A549 treated with CpdA at 1 μM for 4 hours (cell line): ENCODE results near the gene KBTBD7. TPM values are rescaled to one million over a fixed set of nuclear protein-coding genes. Genes with fewer than 3 reads are reported as not detected.

Experiments
- total RNA-seq: library from RNA; stranded (reverse); fragments of 200-300 nt; extraction: Qiagen RNA extraction; gene quantifications from 5 replicates; pipeline ENCODE4 v1.2.3, GENCODE V29; 2022; ENCODE audit warnings: low read depth

KBTBD7 gene
- 2.2 to 2.8 TPM (median 2.5 TPM) in 5 replicates for total RNA-seq

DNA sequence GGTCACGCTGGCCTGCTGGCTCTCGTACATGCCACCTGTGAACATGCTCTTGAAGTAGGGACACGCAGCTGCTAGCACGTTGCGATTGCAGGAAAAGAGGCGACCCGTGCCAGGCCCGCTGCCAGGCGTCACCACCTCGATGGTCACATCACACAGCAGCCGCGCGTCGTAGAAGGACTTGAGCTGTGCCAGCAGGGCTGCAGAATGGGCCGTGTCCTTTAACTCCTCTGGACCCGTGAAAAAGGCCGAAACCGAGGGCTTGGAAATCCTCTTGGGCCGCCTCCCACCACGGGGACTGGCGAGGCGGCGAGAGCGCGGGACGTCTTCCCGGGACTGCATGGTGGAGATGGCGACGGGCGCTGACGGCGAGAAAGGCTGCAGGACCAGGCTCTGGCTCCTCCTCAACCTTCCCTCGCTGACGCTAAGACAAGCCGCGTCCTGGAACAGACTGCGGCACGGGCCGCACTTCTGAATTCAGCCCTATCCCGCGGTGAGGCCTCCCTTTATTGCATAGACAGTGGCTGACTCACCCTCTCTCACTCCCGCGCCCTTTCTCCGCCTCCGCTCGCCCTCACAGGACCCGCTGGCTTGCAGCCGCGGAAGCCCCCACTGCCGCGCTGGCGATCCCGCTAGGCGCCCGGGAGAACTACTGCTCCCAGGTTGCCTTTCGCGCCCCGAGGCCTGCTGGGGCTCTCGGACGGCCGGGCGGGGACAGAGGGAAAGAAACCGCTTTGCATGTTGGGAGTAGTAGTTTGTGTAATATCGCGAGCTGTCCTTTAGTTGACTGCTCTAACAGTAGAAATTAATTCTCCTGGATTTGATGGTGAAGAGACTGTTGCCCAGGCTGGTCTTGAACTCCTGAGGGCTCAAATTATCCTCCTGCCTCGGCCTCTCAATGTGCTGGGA is at the start of gene KBTBD7:
TSS of gene KBTBD7 (minus strand) at position 651 of the 906 bp plus-strand sequence. CDS start at position 339, 312 bp downstream.

Other genes with a start within 250 kb of the KBTBD7 start
- 21.6 to 30.1 TPM (median 27.3 TPM) in 5 replicates for gene ELF1, start 175.3 kb downstream of the KBTBD7 start, total RNA-seq
- gene WBP4, start 133.1 kb downstream of the KBTBD7 start, total RNA-seq, result 6.7 to 9.6 TPM (median 7.5 TPM) in 5 replicates
- gene KBTBD6, start 61.8 kb downstream of the KBTBD7 start, total RNA-seq, result 4.6 to 5.6 TPM (median 5.1 TPM) in 5 replicates
- gene MTRF1, start 69.0 kb upstream of the KBTBD7 start, total RNA-seq, result 4.6 to 8.0 TPM (median 6.8 TPM) in 5 replicates
- gene NAA16, start 116.7 kb upstream of the KBTBD7 start, total RNA-seq, result 9.2 to 10.9 TPM (median 9.7 TPM) in 5 replicates